Measurements from ENCODE around the gene PRPSAP2. TPM values are rescaled to one million over a fixed set of nuclear protein-coding genes. Genes with fewer than 3 reads are reported as not detected.

The PRPSAP2 gene
- total RNA-seq, 2 experiments from 2014 or later = 56.7 to 60.5 TPM

DNA sequence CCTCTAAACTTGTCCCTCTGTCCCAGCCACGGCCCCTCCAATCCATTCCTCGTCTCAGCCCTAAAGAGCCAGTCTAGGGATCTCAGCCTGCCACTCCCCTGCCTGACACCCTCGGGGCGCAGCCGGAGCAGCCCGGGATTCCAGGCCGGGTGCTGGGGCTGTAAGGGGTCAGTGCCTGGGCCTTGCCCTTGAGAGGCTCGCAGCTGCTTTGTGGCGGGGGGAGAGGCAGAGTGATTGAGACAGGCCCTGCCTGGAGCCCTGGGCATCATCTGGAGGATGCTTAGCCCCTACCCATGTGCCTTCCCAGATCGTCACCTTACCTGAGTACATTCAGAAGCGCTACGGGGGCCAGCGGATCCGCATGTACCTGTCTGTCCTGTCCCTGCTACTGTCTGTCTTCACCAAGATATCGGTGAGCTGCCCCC lies 102.3 kb downstream of the PRPSAP2 start:
- Mint-ChIP-seq H3K4me1 (peaks cover 26% of the 10 kb centered on the region), H3K36me3 (peaks cover 2% of the 10 kb centered on the region), H3K27me3 (no peaks in the 10 kb centered on the region), H3K27ac (no peak overlapping the region), H3K4me3 (no peak overlapping the region), H3K9me3 (no peaks in the 10 kb centered on the region)
- DNase-seq = no peak

DNA sequence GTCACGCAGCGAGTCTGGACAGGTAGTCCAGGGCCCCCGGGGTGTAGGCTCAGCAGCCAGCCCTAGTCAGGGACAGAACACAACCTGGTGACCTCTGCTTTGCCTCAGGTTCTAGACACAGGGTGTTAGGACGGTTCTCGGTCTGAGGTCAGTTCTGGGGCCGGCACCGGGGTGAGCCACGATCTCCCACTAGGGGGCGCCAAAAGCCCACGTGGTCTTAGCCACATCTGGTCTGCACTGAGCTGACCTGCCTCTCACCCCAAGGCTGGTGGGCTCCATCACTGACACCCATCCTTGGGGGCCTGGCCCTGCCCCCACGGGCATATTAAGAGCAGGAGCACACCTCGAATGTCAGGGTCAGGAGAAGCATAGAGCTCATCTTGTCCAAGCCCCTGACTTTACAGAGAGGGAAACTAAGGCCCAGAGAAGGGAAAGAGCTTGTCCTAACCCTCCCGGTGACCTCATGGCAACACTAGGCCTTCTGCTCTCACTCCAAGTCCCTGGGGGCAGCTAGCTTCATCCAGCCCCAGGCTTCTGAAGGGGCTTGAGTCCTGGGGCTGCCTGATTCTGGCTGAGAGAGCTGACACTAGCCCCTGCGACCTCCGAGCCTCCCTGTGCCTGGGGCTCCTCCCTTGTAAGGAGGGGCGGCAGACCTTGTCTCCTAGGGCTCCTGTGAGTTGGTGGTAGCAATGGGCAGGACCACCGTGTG lies 103.0 kb downstream of the PRPSAP2 start:
- DNase-seq = peak; percentile 78
- no peak overlapping the region for H3K4me3 Mint-ChIP-seq
- no peak overlapping the region for H3K27ac Mint-ChIP-seq
- H3K27me3 Mint-ChIP-seq = no peaks in the 10 kb centered on the region
- H3K36me3 Mint-ChIP-seq = no peaks in the 10 kb centered on the region
- peaks cover 21% of the 10 kb centered on the region for H3K4me1 Mint-ChIP-seq
- no peaks in the 10 kb centered on the region for H3K9me3 Mint-ChIP-seq

DNA sequence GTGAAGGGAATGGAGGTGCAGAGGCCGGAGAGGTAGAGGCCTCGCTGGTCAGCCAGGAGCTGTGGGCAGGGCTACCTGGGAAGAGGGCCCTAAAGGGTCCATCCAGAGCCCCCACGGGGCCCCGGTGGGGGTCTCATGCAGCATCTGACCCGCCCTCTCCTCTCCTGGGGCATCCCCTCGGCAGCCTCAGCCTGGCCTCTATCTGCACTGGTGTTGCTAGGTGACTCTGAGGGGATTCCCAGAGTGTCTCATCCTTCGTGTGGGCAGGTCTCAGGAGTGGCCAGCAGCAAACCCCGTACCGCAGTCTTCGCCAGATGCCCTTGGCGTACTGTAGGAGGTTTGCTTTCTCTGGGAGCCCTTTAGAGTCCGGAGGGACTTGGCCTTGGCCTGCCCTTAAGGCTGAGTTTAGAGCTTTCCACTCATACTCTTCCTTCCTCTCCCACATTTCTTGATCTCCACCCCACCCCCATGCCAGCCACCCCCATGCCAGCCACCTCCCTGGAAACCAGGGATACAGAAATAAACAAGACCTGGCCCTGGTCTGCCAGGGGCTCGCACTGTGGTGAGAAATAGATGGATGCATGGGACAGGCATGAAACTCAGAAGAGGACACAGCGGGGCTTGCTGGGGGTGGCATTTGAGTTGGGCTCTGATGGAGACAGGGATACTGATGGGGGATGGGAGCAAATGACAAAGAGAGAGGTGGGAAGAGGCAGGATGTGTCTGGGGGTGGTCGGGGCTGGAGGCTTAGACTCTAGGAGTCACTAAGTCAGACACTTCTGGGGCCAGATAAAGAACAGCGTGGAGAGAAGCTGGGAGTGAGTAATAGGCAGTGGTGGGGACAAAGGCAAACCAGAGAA lies 103.9 kb downstream of the PRPSAP2 start:
- Mint-ChIP-seq H3K27ac (no peak overlapping the region), H3K4me1 (peaks cover 19% of the 10 kb centered on the region), H3K9me3 (no peaks in the 10 kb centered on the region), H3K4me3 (no peak overlapping the region), H3K36me3 (no peaks in the 10 kb centered on the region), H3K27me3 (no peaks in the 10 kb centered on the region)
- peak; percentile 28 for DNase-seq

DNA sequence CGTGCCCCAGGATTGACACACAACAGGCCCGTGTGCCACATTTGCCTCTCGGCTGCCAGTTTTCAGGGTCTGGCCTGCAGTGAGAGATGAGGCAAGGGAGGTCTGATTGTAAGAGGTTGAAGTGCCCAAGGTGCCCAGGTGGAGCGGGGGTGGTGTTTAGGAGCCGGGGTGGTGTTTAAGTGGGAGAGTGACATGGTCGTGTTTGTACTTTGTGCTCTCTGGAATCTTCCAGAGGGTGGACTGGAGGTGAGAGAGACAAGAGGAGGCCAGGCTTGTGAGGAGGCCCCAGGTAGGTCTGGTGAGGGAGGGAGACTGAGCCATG lies 104.5 kb downstream of the PRPSAP2 start:
- no peak overlapping the region for H3K27ac Mint-ChIP-seq
- no peaks in the 10 kb centered on the region for H3K36me3 Mint-ChIP-seq
- H3K4me3 Mint-ChIP-seq = no peak overlapping the region
- DNase-seq = no peak
- no peaks in the 10 kb centered on the region for H3K27me3 Mint-ChIP-seq
- H3K4me1 Mint-ChIP-seq = peaks cover 19% of the 10 kb centered on the region
- H3K9me3 Mint-ChIP-seq = no peaks in the 10 kb centered on the region

DNA sequence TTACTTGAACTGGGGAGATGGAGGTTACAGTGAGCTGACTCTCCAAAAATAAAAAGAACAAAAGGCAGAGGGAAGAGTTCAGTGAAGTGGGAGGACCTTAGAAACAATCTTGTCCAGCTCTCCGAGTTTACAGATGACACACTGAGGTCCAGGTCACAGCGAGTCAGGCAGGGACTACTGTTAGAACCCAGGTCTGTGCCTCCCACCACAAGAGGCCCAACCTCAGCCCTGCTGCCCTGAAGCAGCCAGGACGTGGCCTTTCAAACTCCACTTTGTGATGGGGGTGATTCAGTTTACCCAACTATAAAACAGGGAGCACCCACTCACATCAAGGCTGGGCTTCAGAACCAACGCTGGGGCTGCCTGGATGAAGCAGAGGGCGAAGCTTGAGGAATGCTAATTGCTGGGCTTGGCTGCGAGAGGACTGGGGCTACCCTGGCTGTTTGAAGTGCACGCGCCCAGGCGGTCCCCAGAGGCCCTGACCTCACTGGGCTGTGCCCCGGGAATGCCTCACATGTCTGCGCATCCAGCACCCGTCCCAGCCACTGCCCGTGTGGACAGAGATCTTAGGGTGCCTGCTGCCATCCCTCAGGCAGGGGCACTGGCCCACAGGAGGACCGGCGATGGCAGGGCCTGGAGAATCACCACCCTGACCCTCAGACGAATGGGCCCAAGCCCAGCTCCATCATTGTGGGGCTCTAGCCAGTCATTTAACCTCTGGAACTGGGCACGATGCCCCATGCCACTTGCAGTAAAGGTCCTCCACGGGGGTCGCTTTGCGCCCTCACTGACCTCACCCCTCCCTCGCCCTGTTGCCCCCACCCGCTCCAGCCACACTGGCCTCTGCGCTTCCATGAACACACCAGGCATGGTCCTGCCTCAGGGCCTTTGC lies 105.4 kb downstream of the PRPSAP2 start:
- no peak overlapping the region for H3K4me3 Mint-ChIP-seq
- H3K9me3 Mint-ChIP-seq = no peaks in the 10 kb centered on the region
- H3K36me3 Mint-ChIP-seq = no peaks in the 10 kb centered on the region
- no peak overlapping the region for H3K27ac Mint-ChIP-seq
- no peak for DNase-seq
- H3K27me3 Mint-ChIP-seq = no peaks in the 10 kb centered on the region
- H3K4me1 Mint-ChIP-seq = peaks cover 19% of the 10 kb centered on the region

DNA sequence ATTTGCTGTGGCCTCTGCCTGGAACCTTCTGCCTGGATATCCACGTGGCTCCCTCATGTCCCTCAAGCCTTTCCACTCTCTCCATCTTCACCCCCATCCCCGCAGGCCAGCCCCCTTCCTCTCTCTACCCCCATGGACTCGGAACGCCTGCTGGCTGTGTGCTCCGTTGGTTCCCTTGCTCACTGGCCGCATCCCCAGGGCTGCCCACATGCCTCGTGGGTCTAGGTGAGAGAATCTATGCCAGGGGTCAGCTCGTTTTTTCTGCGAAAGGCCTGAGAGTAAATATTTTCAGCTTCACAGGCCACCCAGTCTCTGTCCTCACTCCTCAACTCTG lies 106.1 kb downstream of the PRPSAP2 start:
- H3K36me3 Mint-ChIP-seq = no peaks in the 10 kb centered on the region
- H3K27ac Mint-ChIP-seq = no peak overlapping the region

DNA sequence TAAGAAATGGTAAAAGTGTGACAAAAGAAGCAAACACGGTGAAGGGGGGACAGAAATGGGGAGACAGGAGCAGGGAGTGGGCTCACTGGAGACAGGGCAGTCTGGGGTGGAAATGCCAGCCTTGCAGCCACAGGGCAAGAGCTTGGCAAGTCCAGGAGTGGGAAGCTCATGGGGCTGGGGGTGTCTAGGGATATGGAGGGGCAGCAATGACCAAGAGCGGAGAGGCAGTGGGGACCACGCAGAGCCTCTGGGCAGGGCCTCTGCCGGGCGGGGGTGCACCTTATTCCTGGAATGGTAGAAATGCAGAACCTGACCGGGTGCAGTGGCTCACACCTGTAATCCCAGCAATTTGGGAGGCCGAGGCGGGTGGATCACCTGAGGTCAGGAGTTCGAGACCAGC lies 106.6 kb downstream of the PRPSAP2 start:
- DNase-seq = no peak
- Mint-ChIP-seq H3K4me3 (no peak overlapping the region), H3K27ac (no peak overlapping the region), H3K27me3 (no peaks in the 10 kb centered on the region), H3K9me3 (no peaks in the 10 kb centered on the region), H3K4me1 (peaks cover 19% of the 10 kb centered on the region), H3K36me3 (no peaks in the 10 kb centered on the region)

More for the DNA sequence above, 106.1 kb downstream of the PRPSAP2 start:
- Mint-ChIP-seq H3K9me3 (no peaks in the 10 kb centered on the region), H3K4me3 (no peak overlapping the region), H3K4me1 (peaks cover 19% of the 10 kb centered on the region), H3K27me3 (no peaks in the 10 kb centered on the region)
- DNase-seq = no peak

DNA sequence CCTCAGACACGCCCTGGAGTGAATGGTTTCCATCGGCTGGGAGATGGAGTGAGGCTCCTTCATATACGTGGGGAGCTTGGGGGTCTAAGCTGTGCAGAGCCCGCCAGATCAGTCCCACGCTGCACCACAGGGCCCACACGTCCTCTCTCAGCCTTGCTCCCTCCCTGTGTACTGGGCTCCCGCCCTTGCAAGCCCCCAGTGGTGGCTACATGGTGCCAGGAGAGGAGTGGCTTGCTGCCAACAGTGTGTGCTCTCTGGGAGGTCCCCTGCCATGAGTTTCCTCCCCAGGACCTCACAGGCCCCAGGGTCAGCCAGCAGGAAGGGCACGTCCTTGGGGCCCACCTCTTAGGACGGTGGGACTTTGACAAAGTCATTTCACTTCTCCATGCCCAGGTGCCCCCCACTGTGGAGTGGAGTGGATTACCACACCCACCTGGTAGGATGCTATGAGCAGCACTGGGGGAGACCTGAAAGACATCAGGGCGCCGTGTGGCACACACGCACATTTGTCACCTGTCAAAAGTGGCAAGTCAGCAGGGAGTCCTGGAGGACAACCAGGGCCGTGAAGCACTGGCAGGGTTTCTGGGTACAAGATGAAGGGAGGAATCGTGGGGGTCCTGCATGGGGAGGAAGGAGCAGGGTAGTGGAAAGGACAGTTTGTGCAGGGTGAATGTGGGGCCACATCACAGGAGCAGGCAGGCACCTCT lies 107.8 kb downstream of the PRPSAP2 start:
- H3K36me3 Mint-ChIP-seq = no peaks in the 10 kb centered on the region
- no peak overlapping the region for H3K4me3 Mint-ChIP-seq
- no peak overlapping the region for H3K27ac Mint-ChIP-seq
- peaks cover 19% of the 10 kb centered on the region for H3K4me1 Mint-ChIP-seq
- no peak for DNase-seq
- no peaks in the 10 kb centered on the region for H3K9me3 Mint-ChIP-seq
- H3K27me3 Mint-ChIP-seq = no peaks in the 10 kb centered on the region

DNA sequence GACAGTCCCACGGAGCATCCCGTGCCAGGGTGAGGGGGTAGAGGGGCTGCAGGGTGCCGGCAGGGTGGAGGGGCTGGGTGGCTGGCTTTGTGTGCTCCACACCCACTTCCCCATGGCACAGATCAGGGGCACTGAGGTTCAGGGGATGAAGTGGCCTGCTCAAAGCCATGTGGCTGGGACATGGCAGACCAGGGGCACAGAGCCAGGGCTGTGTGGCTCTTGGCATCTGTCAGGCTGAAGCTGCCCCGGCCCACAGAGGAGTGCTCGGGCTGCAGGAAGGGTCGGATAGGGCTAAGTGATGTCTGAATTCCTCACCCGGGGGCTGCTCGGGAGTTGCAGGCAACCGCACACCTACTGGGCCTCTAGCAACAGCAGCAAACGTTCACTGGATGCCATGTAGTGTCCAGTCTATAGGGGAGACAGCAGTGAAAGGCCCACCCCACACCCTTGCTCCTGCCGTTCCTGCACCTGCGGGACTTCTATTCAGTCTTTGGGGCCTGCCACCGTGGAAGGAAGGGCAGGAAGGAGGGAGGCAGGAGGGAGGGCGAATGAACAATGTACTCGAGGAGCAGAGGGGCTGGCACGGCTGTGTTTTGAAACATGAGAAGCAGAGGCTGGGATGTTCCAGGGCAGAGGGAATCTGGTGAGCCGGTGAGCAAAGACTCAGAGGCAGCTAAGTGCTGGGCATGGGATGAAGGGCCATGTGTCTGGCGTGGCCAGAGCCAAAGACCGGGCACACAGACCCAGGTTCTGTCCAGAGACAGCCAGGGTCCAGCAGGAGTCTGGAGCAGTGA lies 109.1 kb downstream of the PRPSAP2 start:
- Mint-ChIP-seq H3K27me3 (no peaks in the 10 kb centered on the region), H3K27ac (no peak overlapping the region)

DNA sequence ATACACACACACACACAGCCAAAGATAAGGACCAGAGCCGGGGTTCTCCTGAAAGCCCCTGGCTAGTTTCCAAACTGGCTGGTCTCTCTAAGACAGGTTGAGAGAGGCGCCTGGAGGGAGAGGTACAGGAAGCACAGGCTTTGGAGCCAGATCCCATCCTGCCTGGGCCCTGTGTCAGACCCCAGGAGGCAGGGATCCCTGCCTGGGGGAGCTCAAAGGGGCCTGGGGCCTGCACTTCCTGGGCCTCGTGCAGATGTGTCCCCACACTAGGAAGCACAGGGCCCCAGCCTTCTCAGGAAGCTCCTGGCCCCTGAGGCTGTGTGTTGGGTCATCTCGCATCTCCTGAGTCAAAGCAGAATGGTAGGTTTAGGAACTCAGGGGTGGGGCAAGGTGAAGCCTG lies 110.0 kb downstream of the PRPSAP2 start:
- H3K27ac Mint-ChIP-seq = no peak overlapping the region
- no peak overlapping the region for H3K4me3 Mint-ChIP-seq
- no peaks in the 10 kb centered on the region for H3K27me3 Mint-ChIP-seq
- H3K36me3 Mint-ChIP-seq = no peaks in the 10 kb centered on the region
- H3K9me3 Mint-ChIP-seq = no peaks in the 10 kb centered on the region
- peaks cover 7% of the 10 kb centered on the region for H3K4me1 Mint-ChIP-seq
- DNase-seq = no peak

More for the DNA sequence above, 109.1 kb downstream of the PRPSAP2 start:
- Mint-ChIP-seq H3K9me3 (no peaks in the 10 kb centered on the region), H3K36me3 (no peaks in the 10 kb centered on the region), H3K4me1 (peaks cover 12% of the 10 kb centered on the region), H3K4me3 (no peak overlapping the region)
- DNase-seq = no peak

DNA sequence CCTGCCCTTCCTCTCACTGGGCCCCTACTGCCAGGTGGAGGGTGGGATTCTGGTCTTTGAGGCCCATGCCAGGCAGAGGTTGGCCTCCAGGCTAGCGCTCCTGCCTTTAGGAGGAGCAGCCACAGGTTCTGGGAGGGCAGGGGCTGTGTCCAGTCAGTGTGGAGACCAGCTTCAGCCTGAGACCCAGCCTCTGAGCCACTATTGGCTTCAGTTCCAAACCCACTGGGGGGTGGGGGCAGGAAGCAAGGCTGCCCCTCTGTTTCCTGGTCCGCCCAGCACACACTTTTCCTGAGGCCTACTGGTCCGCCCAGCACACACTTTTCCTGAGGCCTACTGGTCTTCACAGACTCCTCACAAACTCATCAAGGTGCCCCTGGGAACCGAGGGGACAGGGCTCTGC lies 110.4 kb downstream of the PRPSAP2 start:
- no peak for DNase-seq
- H3K9me3 Mint-ChIP-seq = no peaks in the 10 kb centered on the region
- peaks cover 4% of the 10 kb centered on the region for H3K4me1 Mint-ChIP-seq
- no peak overlapping the region for H3K27ac Mint-ChIP-seq
- H3K4me3 Mint-ChIP-seq = no peak overlapping the region
- H3K27me3 Mint-ChIP-seq = no peaks in the 10 kb centered on the region
- H3K36me3 Mint-ChIP-seq = no peaks in the 10 kb centered on the region

DNA sequence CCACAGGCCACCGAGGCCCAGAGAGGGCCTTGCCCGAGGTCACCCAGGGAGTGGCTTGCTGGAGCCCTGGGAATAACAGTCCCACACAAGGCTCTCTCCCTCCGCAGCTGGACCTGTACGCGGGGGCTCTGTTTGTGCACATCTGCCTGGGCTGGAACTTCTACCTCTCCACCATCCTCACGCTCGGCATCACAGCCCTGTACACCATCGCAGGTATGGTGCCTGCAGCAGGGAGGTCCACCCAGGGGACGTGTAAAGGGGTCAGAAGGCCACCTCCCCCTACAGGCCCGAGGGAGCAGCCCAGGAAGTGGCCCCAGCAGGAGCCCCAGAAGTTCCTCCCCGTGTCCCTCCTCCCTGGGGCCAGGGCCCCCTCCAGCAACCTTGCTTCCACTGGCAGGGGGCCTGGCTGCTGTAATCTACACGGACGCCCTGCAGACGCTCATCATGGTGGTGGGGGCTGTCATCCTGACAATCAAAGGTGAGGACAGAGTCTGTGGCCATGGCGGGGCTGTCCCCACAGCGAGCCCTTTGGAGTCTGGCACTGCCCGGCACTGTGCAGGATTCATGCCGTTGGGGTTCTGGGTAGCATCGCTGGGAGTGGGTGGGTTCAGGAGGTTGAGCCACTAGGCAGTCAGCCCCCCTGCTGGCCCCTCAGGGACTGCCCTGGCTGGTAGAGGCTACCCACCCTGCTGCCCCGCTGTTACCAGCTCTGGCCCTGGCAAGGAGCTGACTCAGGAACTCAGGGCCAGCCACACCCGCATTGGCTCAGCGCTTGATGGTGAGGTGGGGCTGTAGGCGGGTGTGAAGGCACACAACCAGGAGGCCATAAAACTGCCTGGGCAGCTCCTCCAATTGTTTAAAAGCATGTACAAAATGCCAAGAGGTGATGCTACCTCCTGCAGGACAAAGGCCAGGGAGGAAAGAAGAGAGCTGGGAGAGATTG lies 111.3 kb downstream of the PRPSAP2 start:
- Mint-ChIP-seq H3K9me3 (no peaks in the 10 kb centered on the region), H3K36me3 (no peaks in the 10 kb centered on the region), H3K27me3 (no peaks in the 10 kb centered on the region), H3K4me1 (peaks cover 4% of the 10 kb centered on the region), H3K4me3 (no peak overlapping the region), H3K27ac (no peak overlapping the region)
- no peak for DNase-seq

All from activated naive CD8-positive, alpha-beta T cell treated with anti-CD3 and anti-CD28 coated beads for 36 hours (primary cell).